CD14-positive monocyte (primary cell): ENCODE measurements around the gene RBMS3. TPM values are rescaled to one million over a fixed set of nuclear protein-coding genes. Genes with fewer than 3 reads are reported as not detected.

ENCODE experiments used
- DNase-seq, 3 donors: peaks; one replicate each; pipeline ENCODE4 v3.0.0-alpha.2; 2011 to 2022
- H2AFZ ChIP-seq: 2 replicates; pipeline ENCODE4 v1.6.0; 2012; ENCODE audit warnings: mild to moderate bottlenecking, low read depth, low read length, inconsistent platforms; ENCODE audit not compliant: insufficient read depth, poor library complexity, severe bottlenecking
- H3K27ac ChIP-seq, 2 donors: 1 replicate in 1 of 2; 2 replicates in 1 of 2; pipeline ENCODE4 v1.5.1; 2012 to 2013; ENCODE audit warnings: low read length in 2 of 2, control low read depth in 1 of 2, inconsistent platforms in 1 of 2, low read depth in 1 of 2, mild to moderate bottlenecking in 1 of 2
- H3K27me3 ChIP-seq, 2 donors: one replicate each; pipeline versions ENCODE4 v1.6.0 to v1.6.1; 2011 to 2013; ENCODE audit warnings: low read length in 2 of 2; ENCODE audit not compliant: control insufficient read depth in 2 of 2, insufficient read depth in 2 of 2
- H3K36me3 ChIP-seq, 2 donors: replicated peaks in 1 of 2; 1 replicate in 1 of 2; 2 replicates in 1 of 2; pipeline versions ENCODE4 v1.5.1 to v1.6.1; 2012 to 2013; ENCODE audit warnings: low read length in 2 of 2, control low read depth in 1 of 2, inconsistent platforms in 1 of 2, mild to moderate bottlenecking in 1 of 2; ENCODE audit not compliant: insufficient read depth in 2 of 2, control insufficient read depth in 1 of 2
- H3K4me1 ChIP-seq, 2 donors: 1 replicate in 1 of 2; 2 replicates in 1 of 2; pipeline versions ENCODE4 v1.5.1 to v1.6.1; 2012 to 2013; ENCODE audit warnings: low read length in 2 of 2, control low read depth in 1 of 2, inconsistent platforms in 1 of 2, mild to moderate bottlenecking in 1 of 2, moderate library complexity in 1 of 2; ENCODE audit not compliant: insufficient read depth in 2 of 2, control insufficient read depth in 1 of 2
- H3K4me2 ChIP-seq: replicated peaks from 2 replicates; pipeline ENCODE3; 2012; ENCODE audit warnings: low read length, moderate library complexity, mild to moderate bottlenecking; ENCODE audit not compliant: poor library complexity, severe bottlenecking; ENCODE audit errors: extremely low read depth
- H3K4me3 ChIP-seq, 3 experiments: fragments of 200-600 bp in 1 of 3; sonication (generic) in 1 of 3; replicated peaks in 1 of 3; 1 replicate in 2 of 3; 2 replicates in 1 of 3; pipeline ENCODE4 v1.5.1; 2011 to 2013; ENCODE audit warnings: low read length in 3 of 3, mild to moderate bottlenecking in 3 of 3, control low read depth in 2 of 3, low read depth in 2 of 3, inconsistent platforms in 1 of 3, moderate library complexity in 1 of 3
- H3K79me2 ChIP-seq: 2 replicates; pipeline ENCODE4 v1.6.0; 2012; ENCODE audit warnings: mild to moderate bottlenecking, control low read depth, inconsistent platforms, low read length, moderate library complexity; ENCODE audit not compliant: insufficient read depth
- H3K9ac ChIP-seq: 2 replicates; pipeline ENCODE4 v1.6.0; 2017; ENCODE audit warnings: low read length, mild to moderate bottlenecking; ENCODE audit not compliant: insufficient read depth, poor library complexity, severe bottlenecking
- H3K9me3 ChIP-seq, 2 donors: replicated peaks in 1 of 2; 1 replicate in 1 of 2; 2 replicates in 1 of 2; pipeline versions ENCODE4 v1.5.1 to v1.6.1; 2012 to 2013; ENCODE audit warnings: low read length in 2 of 2, control low read depth in 1 of 2; ENCODE audit not compliant: control insufficient read depth in 1 of 2, insufficient read depth in 1 of 2
- H4K20me1 ChIP-seq: 2 replicates; pipeline ENCODE4 v1.6.0; 2012; ENCODE audit warnings: mild to moderate bottlenecking, low read length, control low read depth, moderate library complexity; ENCODE audit not compliant: insufficient read depth
- H3K27ac Mint-ChIP-seq, 7 donors: one replicate each; pipeline ENCODE4 v1.8.0; 2020; ENCODE audit warnings: mild to moderate bottlenecking in 7 of 7, mixed read lengths in 7 of 7, moderate library complexity in 6 of 7, inconsistent platforms in 2 of 7
- H3K27me3 Mint-ChIP-seq, 3 donors: one replicate each; pipeline ENCODE4 v1.8.0; 2021 to 2022; ENCODE audit warnings: low read depth in 3 of 3, mild to moderate bottlenecking in 3 of 3, mixed read lengths in 3 of 3, moderate library complexity in 3 of 3, inconsistent platforms in 1 of 3
- H3K36me3 Mint-ChIP-seq, 2 donors: one replicate each; pipeline ENCODE4 v1.8.0; 2020; ENCODE audit warnings: mixed read lengths in 2 of 2, inconsistent platforms in 1 of 2, mild to moderate bottlenecking in 1 of 2
- H3K4me1 Mint-ChIP-seq: one replicate; pipeline ENCODE4 v1.8.0; 2020; ENCODE audit warnings: mild to moderate bottlenecking, mixed read lengths
- H3K4me3 Mint-ChIP-seq, 2 donors: one replicate each; pipeline ENCODE4 v1.8.0; 2020; ENCODE audit warnings: mild to moderate bottlenecking in 2 of 2, mixed read lengths in 2 of 2, moderate library complexity in 1 of 2
- H3K9me3 Mint-ChIP-seq, 7 donors: one replicate each; pipeline ENCODE4 v1.8.0; 2020 to 2022; ENCODE audit warnings: mixed read lengths in 7 of 7, mild to moderate bottlenecking in 6 of 7, moderate library complexity in 6 of 7, inconsistent platforms in 2 of 7
- WGBS: methylation state at CpG from one replicate; pipeline ENCODE4 v1.1.5; 2013; ENCODE audit warnings: missing lambda C conversion rate; ENCODE audit not compliant: insufficient coverage; 5-methylcytosine and 5-hydroxymethylcytosine counted together
- intact Hi-C, 2 donors: fragments of 100-400 bp; cut with micrococcal nuclease; formaldehyde crosslinking; loops; one replicate each; pipeline versions ENCODE4 v1.15.0 to v1.15.1; 2023
- polyA plus RNA-seq, 3 donors: library from polyadenylated mRNA; depleted of rRNA in 1 of 3; unstranded in 2 of 3; stranded (reverse) in 1 of 3; fragments of 300-500 nt in 2 of 3; fragments of >200 nt in 1 of 3; fragmentation: Illumina TruSeq in 2 of 3; gene quantifications; 1 replicate in 2 of 3; 2 replicates in 1 of 3; pipeline ENCODE4 v1.2.3, GENCODE V29; 2012 to 2021
- TF ChIP-seq, protein P1 (sequence below): fragments of 200-600 bp; IDR thresholded peaks from one replicate; pipeline ENCODE4 v1.8.0; 2022; ENCODE audit warnings: antibody characterized with exemption, mild to moderate bottlenecking

RBMS3 gene
- polyA plus RNA-seq, 3 donors: not detected

DNA sequence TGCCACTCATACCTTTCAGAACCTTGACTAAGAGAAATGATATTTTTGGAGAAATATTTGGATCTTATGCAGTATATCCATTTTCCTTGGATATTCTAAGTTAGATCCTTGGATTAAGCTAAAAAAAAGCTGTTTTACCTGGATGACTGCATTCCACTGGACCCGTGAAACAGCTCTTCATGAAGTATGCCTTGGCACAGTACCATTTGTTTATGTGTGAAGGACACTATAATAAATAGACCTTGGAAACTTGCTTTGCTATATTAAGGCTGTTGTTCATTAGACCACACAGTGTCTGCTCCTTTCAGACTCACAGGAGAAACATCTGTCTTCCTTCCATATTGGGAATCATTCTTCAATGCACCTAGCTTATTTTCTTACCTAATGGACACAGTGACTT lies 674.5 kb downstream of the RBMS3 start:
- Histone ChIP-seq H3K4me3 (no peak overlapping the region), H3K9ac (no peak overlapping the region), H3K4me2 (no peak overlapping the region), H3K27me3 (no peaks in the 10 kb centered on the region), H3K79me2 (no peaks in the 10 kb centered on the region), H3K9me3 (peaks cover 0 to 4% of the 10 kb centered on the region in 2 donors), H4K20me1 (no peaks in the 10 kb centered on the region), H3K36me3 (no peaks in the 10 kb centered on the region), H3K27ac (no peak overlapping the region), H2AFZ (no peak overlapping the region), H3K4me1 (no peaks in the 10 kb centered on the region)
- intact Hi-C loops: no loop called here
- H3K27ac Mint-ChIP-seq: no peak overlapping the region
- TF ChIP-seq, protein P1, sequence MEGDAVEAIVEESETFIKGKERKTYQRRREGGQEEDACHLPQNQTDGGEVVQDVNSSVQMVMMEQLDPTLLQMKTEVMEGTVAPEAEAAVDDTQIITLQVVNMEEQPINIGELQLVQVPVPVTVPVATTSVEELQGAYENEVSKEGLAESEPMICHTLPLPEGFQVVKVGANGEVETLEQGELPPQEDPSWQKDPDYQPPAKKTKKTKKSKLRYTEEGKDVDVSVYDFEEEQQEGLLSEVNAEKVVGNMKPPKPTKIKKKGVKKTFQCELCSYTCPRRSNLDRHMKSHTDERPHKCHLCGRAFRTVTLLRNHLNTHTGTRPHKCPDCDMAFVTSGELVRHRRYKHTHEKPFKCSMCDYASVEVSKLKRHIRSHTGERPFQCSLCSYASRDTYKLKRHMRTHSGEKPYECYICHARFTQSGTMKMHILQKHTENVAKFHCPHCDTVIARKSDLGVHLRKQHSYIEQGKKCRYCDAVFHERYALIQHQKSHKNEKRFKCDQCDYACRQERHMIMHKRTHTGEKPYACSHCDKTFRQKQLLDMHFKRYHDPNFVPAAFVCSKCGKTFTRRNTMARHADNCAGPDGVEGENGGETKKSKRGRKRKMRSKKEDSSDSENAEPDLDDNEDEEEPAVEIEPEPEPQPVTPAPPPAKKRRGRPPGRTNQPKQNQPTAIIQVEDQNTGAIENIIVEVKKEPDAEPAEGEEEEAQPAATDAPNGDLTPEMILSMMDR: no peak
- no peak overlapping the region for H3K4me3 Mint-ChIP-seq
- H3K27me3 Mint-ChIP-seq: no peaks in the 10 kb centered on the region
- H3K9me3 Mint-ChIP-seq: peaks cover 0 to 6% (median 2%) of the 10 kb centered on the region in 7 donors
- H3K4me1 Mint-ChIP-seq: no peaks in the 10 kb centered on the region
- no peak for DNase-seq
- no peaks in the 10 kb centered on the region for H3K36me3 Mint-ChIP-seq
- WGBS: no CpG with 5 or more reads among the region's 1 CpG

DNA sequence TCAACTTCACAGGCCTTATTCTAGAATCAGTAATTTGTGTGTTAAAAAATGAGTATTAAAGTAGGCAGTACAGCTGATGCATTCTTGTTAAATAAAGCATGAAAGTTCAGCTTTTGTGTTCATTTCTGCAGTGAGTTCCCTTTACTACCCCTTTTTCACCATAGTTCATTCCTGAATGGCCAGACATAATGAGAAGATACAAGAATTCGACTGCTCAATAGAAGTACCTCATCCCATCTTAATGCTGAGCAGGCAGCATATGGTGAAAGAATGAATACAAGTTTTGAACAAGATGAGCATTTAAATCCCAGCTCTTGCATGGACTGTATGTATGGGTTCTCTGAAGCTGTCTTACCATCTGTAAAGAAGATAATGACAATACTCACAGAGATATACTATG lies 677.9 kb downstream of the RBMS3 start:
- H4K20me1 ChIP-seq: no peaks in the 10 kb centered on the region
- no peaks in the 10 kb centered on the region for H3K4me1 Mint-ChIP-seq
- no peak overlapping the region for H3K27ac Mint-ChIP-seq
- no peaks in the 10 kb centered on the region for H3K79me2 ChIP-seq
- no peak for DNase-seq
- intact Hi-C loops: no loop called here
- WGBS: no CpG with 5 or more reads among the region's 1 CpG
- no peak overlapping the region for H3K4me3 ChIP-seq
- H3K4me3 Mint-ChIP-seq: no peak overlapping the region
- no peak overlapping the region for H3K27ac ChIP-seq
- TF ChIP-seq, protein P1: no peak
- no peak overlapping the region for H3K4me2 ChIP-seq
- H3K36me3 ChIP-seq: no peaks in the 10 kb centered on the region
- H3K36me3 Mint-ChIP-seq: no peaks in the 10 kb centered on the region
- H3K27me3 ChIP-seq: no peaks in the 10 kb centered on the region
- H2AFZ ChIP-seq: no peak overlapping the region
- H3K9me3 Mint-ChIP-seq: peaks cover 0 to 9% (median 5%) of the 10 kb centered on the region in 7 donors
- H3K9me3 ChIP-seq: peaks cover 0 to 7% of the 10 kb centered on the region in 2 donors
- peaks cover 0 to 2% (median 1%) of the 10 kb centered on the region in 3 donors for H3K27me3 Mint-ChIP-seq
- H3K9ac ChIP-seq: no peak overlapping the region
- no peaks in the 10 kb centered on the region for H3K4me1 ChIP-seq
